ENCODE data around the gene CUX1.

CUX1 gene

GRCh38 chr7:101900103-101900502 is 82.7 kb downstream of the CUX1 start:
- peaks cover 78% of the 10 kb centered on the region for H4K20me1 ChIP-seq (ENCODE audit: insufficient read depth, low read length)
- H3K36me3 ChIP-seq (ENCODE audit: insufficient read depth, low read length), result peaks cover 6% of the 10 kb centered on the region
- H3K79me2 ChIP-seq (ENCODE audit: insufficient read depth, low read length), result peaks cover 98% of the 10 kb centered on the region
- H3K9me3 ChIP-seq (ENCODE audit: insufficient read depth, low read length, severe bottlenecking), result no peaks in the 10 kb centered on the region
- peaks cover 3% of the 10 kb centered on the region; the same call in 1 of the 2 replicates for H3K4me1 ChIP-seq (ENCODE audit: insufficient read depth, low read length)
- H3K9ac ChIP-seq (ENCODE audit: low read depth, low read length), result no peak overlapping the region
- ATAC-seq (ENCODE audit: insufficient read depth, low read depth) (no peak), DNase-seq (no peak)
- TF ChIP-seq EZH2 (IDR thresholded peaks at IDR 0.05; ENCODE audit: borderline replicate concordance, low read depth, low read length, severe bottlenecking), result no peak
- TF ChIP-seq, protein P1, sequence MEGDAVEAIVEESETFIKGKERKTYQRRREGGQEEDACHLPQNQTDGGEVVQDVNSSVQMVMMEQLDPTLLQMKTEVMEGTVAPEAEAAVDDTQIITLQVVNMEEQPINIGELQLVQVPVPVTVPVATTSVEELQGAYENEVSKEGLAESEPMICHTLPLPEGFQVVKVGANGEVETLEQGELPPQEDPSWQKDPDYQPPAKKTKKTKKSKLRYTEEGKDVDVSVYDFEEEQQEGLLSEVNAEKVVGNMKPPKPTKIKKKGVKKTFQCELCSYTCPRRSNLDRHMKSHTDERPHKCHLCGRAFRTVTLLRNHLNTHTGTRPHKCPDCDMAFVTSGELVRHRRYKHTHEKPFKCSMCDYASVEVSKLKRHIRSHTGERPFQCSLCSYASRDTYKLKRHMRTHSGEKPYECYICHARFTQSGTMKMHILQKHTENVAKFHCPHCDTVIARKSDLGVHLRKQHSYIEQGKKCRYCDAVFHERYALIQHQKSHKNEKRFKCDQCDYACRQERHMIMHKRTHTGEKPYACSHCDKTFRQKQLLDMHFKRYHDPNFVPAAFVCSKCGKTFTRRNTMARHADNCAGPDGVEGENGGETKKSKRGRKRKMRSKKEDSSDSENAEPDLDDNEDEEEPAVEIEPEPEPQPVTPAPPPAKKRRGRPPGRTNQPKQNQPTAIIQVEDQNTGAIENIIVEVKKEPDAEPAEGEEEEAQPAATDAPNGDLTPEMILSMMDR (IDR thresholded peaks at IDR 0.05; ENCODE audit: borderline replicate concordance, extremely low read depth, low read length, poor library complexity, severe bottlenecking), result no peak
- no peaks in the 10 kb centered on the region for H3K27me3 ChIP-seq (ENCODE audit: insufficient read depth, low read length, poor library complexity)
- no peak overlapping the region for H3K27ac ChIP-seq (ENCODE audit: low read length)
- no peak overlapping the region for H2AFZ ChIP-seq (ENCODE audit: low read depth, low read length)
- no peak overlapping the region for H3K4me3 ChIP-seq (ENCODE audit: low read depth in 1 of 2, low read length in 2 of 2)
- H3K4me2 ChIP-seq (ENCODE audit: insufficient read depth, low read length), result no peak overlapping the region

DNA sequence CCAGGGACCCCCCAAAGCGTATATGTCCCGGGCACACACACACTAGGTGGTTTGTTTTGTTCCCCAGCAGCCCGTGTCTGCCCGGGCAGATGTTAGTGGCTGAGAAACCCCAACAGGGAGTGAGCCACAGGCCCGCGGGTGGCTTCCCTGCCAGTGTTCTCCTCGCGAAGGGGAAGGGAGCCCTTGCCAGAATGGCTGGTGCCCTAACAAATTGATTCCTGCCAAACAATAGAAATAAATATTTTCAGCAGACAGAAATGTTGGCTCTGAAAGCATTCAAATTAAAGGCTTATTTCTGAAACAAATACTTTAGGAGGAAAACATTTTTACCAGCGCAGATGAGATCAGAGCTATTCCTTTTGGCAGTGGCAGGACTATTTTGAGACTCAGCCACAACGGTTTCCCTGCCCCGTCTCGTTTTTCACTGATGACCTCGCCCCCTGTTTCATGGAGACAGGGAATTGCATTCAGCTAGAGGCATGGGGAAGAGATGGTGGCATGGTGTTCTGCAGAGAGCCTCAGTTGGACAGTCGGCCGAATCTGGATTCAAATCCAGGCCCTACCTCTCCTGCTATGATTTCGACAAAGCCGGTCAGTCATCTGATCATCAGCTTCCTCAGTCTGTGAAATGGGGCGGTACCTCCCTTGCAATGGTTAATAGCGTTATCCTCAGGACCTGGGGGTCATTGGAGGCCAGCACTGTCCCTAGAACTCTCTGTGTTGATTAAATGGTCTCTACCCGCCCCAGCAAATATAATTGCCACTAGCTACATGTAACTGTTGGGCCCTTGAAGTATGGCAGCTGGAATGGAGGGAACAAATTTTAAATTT is 84.5 kb downstream of the CUX1 start:
- H3K4me1 ChIP-seq (ENCODE audit: insufficient read depth, low read length), result no peaks in the 10 kb centered on the region; the same call in 1 of the 2 replicates

GRCh38 chr7:101902680-101903514 is 85.5 kb downstream of the CUX1 start:
- H3K27ac ChIP-seq (ENCODE audit: low read length), result no peak overlapping the region
- H3K4me1 ChIP-seq (ENCODE audit: insufficient read depth, low read length), result no peaks in the 10 kb centered on the region; the same call in 1 of the 2 replicates
- H3K4me3 ChIP-seq (ENCODE audit: low read depth in 1 of 2, low read length in 2 of 2), result no peak overlapping the region
- peaks cover 98% of the 10 kb centered on the region for H3K79me2 ChIP-seq (ENCODE audit: insufficient read depth, low read length)
- H4K20me1 ChIP-seq (ENCODE audit: insufficient read depth, low read length), result peaks cover 82% of the 10 kb centered on the region
- H3K36me3 ChIP-seq (ENCODE audit: insufficient read depth, low read length), result peaks cover 6% of the 10 kb centered on the region
- H3K9me3 ChIP-seq (ENCODE audit: insufficient read depth, low read length, severe bottlenecking), result no peaks in the 10 kb centered on the region
- H2AFZ ChIP-seq (ENCODE audit: low read depth, low read length), result no peak overlapping the region
- H3K9ac ChIP-seq (ENCODE audit: low read depth, low read length), result no peak overlapping the region
- DNase-seq (no peak), ATAC-seq (ENCODE audit: insufficient read depth, low read depth) (no peak)
- H3K27me3 ChIP-seq (ENCODE audit: insufficient read depth, low read length, poor library complexity), result no peaks in the 10 kb centered on the region
- no peak overlapping the region for H3K4me2 ChIP-seq (ENCODE audit: insufficient read depth, low read length)
- no peak for TF ChIP-seq EZH2 (IDR thresholded peaks at IDR 0.05; ENCODE audit: borderline replicate concordance, low read depth, low read length, severe bottlenecking)
- TF ChIP-seq, protein P1 (IDR thresholded peaks at IDR 0.05; ENCODE audit: borderline replicate concordance, extremely low read depth, low read length, poor library complexity, severe bottlenecking), result no peak

More for the DNA sequence above, 84.5 kb downstream of the CUX1 start:
- Histone ChIP-seq H3K27me3 (ENCODE audit: insufficient read depth, low read length, poor library complexity) (no peaks in the 10 kb centered on the region), H4K20me1 (ENCODE audit: insufficient read depth, low read length) (peaks cover 82% of the 10 kb centered on the region), H3K27ac (ENCODE audit: low read length) (0 out of 2 replicates have a peak overlapping the region, but pooled peaks have one; percentile 25), H2AFZ (ENCODE audit: low read depth, low read length) (no peak overlapping the region), H3K4me2 (ENCODE audit: insufficient read depth, low read length) (no peak overlapping the region), H3K79me2 (ENCODE audit: insufficient read depth, low read length) (peaks cover 98% of the 10 kb centered on the region), H3K9ac (ENCODE audit: low read depth, low read length) (no peak overlapping the region), H3K9me3 (ENCODE audit: insufficient read depth, low read length, severe bottlenecking) (no peaks in the 10 kb centered on the region), H3K4me3 (ENCODE audit: low read depth in 1 of 2, low read length in 2 of 2) (no peak overlapping the region), H3K36me3 (ENCODE audit: insufficient read depth, low read length) (peaks cover 6% of the 10 kb centered on the region)
- no peak for DNase-seq
- no peak for ATAC-seq (ENCODE audit: insufficient read depth, low read depth)
- no peak for TF ChIP-seq EZH2 (IDR thresholded peaks at IDR 0.05; ENCODE audit: borderline replicate concordance, low read depth, low read length, severe bottlenecking)
- TF ChIP-seq, protein P1 (IDR thresholded peaks at IDR 0.05; ENCODE audit: borderline replicate concordance, extremely low read depth, low read length, poor library complexity, severe bottlenecking), result no peak
